HUDEP-2 (cell line): ENCODE measurements around the gene ETV3.

Experiments
- DNase-seq, 76 experiments: peaks; one replicate each; lab custom pipeline; 2025; ENCODE audit not compliant: unreplicated experiment in 76 of 76; lab: John Stamatoyannopoulos, UW

The ETV3 gene

GRCh38 chr1:157162345-157162744, 24.1 kb upstream of the ETV3 start:
- DNase-seq = no peak

- DNase-seq = no peak
These were observed 23.7 kb upstream of the ETV3 start for GRCh38 chr1:157161901-157162300.

- no peak for DNase-seq
These were observed 20.8 kb upstream of the ETV3 start for GRCh38 chr1:157158967-157159366.

GRCh38 chr1:157157501-157158190, 19.5 kb upstream of the ETV3 start:
- DNase-seq = no peak

GRCh38 chr1:157156058-157156541, 17.9 kb upstream of the ETV3 start:
- peak in 58 of 76 experiments; percentile 8 to 71 (median 50) for DNase-seq

GRCh38 chr1:157155658-157156057, 17.5 kb upstream of the ETV3 start:
- DNase-seq = no peak

GRCh38 chr1:157154940-157155514, 16.8 kb upstream of the ETV3 start:
- DNase-seq = peak in 58 of 76 experiments; percentile 8 to 72 (median 48)

GRCh38 chr1:157154291-157154690, 16.1 kb upstream of the ETV3 start:
- DNase-seq = peak in 1 of 76 experiments; percentile 9

GRCh38 chr1:157153746-157154145, 15.6 kb upstream of the ETV3 start:
- no peak for DNase-seq

- no peak for DNase-seq
These were observed 14.3 kb upstream of the ETV3 start for GRCh38 chr1:157152510-157152909.

GRCh38 chr1:157151506-157151905, 13.3 kb upstream of the ETV3 start:
- DNase-seq = no peak

GRCh38 chr1:157151073-157151472, 12.9 kb upstream of the ETV3 start:
- peak in 1 of 76 experiments; percentile 20 for DNase-seq

GRCh38 chr1:157150631-157151030, 12.4 kb upstream of the ETV3 start:
- DNase-seq = no peak

- DNase-seq = no peak
These were observed 9.9 kb upstream of the ETV3 start for GRCh38 chr1:157147906-157148700.

GRCh38 chr1:157147037-157147436, 8.8 kb upstream of the ETV3 start:
- DNase-seq = no peak

- DNase-seq = no peak
These were observed 8.0 kb upstream of the ETV3 start for GRCh38 chr1:157146244-157146643.

GRCh38 chr1:157145076-157145475, 6.9 kb upstream of the ETV3 start:
- no peak for DNase-seq

- no peak for DNase-seq
These were observed 6.3 kb upstream of the ETV3 start for GRCh38 chr1:157144509-157144908.

- DNase-seq = no peak
These were observed 4.7 kb upstream of the ETV3 start for GRCh38 chr1:157142765-157143423.

GRCh38 chr1:157142201-157142600, 4.0 kb upstream of the ETV3 start:
- DNase-seq = no peak

- DNase-seq = no peak
These were observed 3.1 kb upstream of the ETV3 start for GRCh38 chr1:157141212-157141855.
